Measurements from ENCODE around the gene CLIP3.
A peak's percentile ranks its signal among the peaks of the same experiment; 100 is the strongest.

Gene CLIP3

GRCh38 chr19:36009220-36009619 is 23.5 kb downstream of the CLIP3 start:
- H2AFZ ChIP-seq (ENCODE audit: insufficient read depth, low read length, poor library complexity) = peak overlapping the region; percentile 64
- H4K91ac ChIP-seq (ENCODE audit: low read depth, low read length) = peak overlapping the region; percentile 87
- no peak overlapping the region for H3K23ac ChIP-seq (ENCODE audit: low read length)
- H3K4me2 ChIP-seq (ENCODE audit: low read length) = peak overlapping the region; percentile 88
- H3K27me3 ChIP-seq (ENCODE audit: insufficient read depth, low read length) = no peaks in the 10 kb centered on the region
- peaks cover 0 to 6% of the 10 kb centered on the region in 2 experiments for H3K36me3 ChIP-seq (ENCODE audit: control insufficient read depth in 1 of 2, insufficient read depth in 2 of 2, low read length in 2 of 2)
- H3K4me1 ChIP-seq (ENCODE audit: control insufficient read depth in 1 of 2, insufficient read depth in 2 of 2, low read length in 2 of 2) = peaks cover 18 to 20% of the 10 kb centered on the region in 2 experiments
- H2BK12ac ChIP-seq (ENCODE audit: low read length) = no peak overlapping the region
- peak overlapping the region; percentile 55 for H4K12ac ChIP-seq (ENCODE audit: low read depth, low read length)
- H3K79me1 ChIP-seq (ENCODE audit: low read length) = peaks cover 10% of the 10 kb centered on the region
- no peak overlapping the region for H3K4ac ChIP-seq (ENCODE audit: low read depth, low read length)
- no peak overlapping the region for H2BK120ac ChIP-seq (ENCODE audit: insufficient read depth, low read length, poor library complexity)
- peak; percentile 62 to 81 for DNase-seq
- H4K8ac ChIP-seq (ENCODE audit: low read depth, low read length) = peak overlapping the region; percentile 90
- WGBS (ENCODE audit: extremely low coverage, insufficient coverage, insufficient read length) = no CpG with 5 or more reads among the region's 50 CpGs
- H3K18ac ChIP-seq (ENCODE audit: low read length) = peak overlapping the region; percentile 81
- peaks cover 8% of the 10 kb centered on the region for H3K79me2 ChIP-seq (ENCODE audit: control insufficient read depth, insufficient read depth, low read length, poor library complexity)
- H3K4me3 ChIP-seq (ENCODE audit: low read depth, low read length) = peak overlapping the region; percentile 62
- no peaks in the 10 kb centered on the region for H3K9me3 ChIP-seq (ENCODE audit: insufficient read depth, low read depth, low read length)
- peak overlapping the region; percentile 66 for H3K14ac ChIP-seq (ENCODE audit: low read length)
- peak overlapping the region; percentile 77 for H3K9ac ChIP-seq (ENCODE audit: low read length)
- peak overlapping the region; percentile 54 for H2BK5ac ChIP-seq (ENCODE audit: low read depth, low read length, poor library complexity)
- no peak overlapping the region for H2AK5ac ChIP-seq (ENCODE audit: low read length)
- peak overlapping the region; percentile 49 for H3K27ac ChIP-seq (ENCODE audit: low read depth, low read length)

- Histone ChIP-seq H3K4ac (ENCODE audit: low read depth, low read length) (peak within 1 kb of the TSS; percentile 4), H4K12ac (ENCODE audit: low read depth, low read length) (peak within 1 kb of the TSS; percentile 55), H2BK12ac (ENCODE audit: low read length) (peak within 1 kb of the TSS; percentile 1), H3K27me3 (ENCODE audit: insufficient read depth, low read length) (no peaks in the 10 kb centered on the region), H3K79me2 (ENCODE audit: control insufficient read depth, insufficient read depth, low read length, poor library complexity) (peaks cover 8% of the 10 kb centered on the region), H3K14ac (ENCODE audit: low read length) (peak within 1 kb of the TSS; percentile 95), H2BK120ac (ENCODE audit: insufficient read depth, low read length, poor library complexity) (peak within 1 kb of the TSS; percentile 28), H4K8ac (ENCODE audit: low read depth, low read length) (peak within 1 kb of the TSS; percentile 95), H3K27ac (ENCODE audit: low read depth, low read length) (peak within 1 kb of the TSS; percentile 49), H2BK5ac (ENCODE audit: low read depth, low read length, poor library complexity) (peak within 1 kb of the TSS; percentile 78), H3K4me1 (ENCODE audit: control insufficient read depth in 1 of 2, insufficient read depth in 2 of 2, low read length in 2 of 2) (peaks cover 15 to 18% of the 10 kb centered on the region in 2 experiments), H3K18ac (ENCODE audit: low read length) (peak within 1 kb of the TSS; percentile 81), H3K79me1 (ENCODE audit: low read length) (peaks cover 10% of the 10 kb centered on the region), H3K36me3 (ENCODE audit: control insufficient read depth in 1 of 2, insufficient read depth in 2 of 2, low read length in 2 of 2) (peaks cover 2 to 8% of the 10 kb centered on the region in 2 experiments), H3K4me3 (ENCODE audit: low read depth, low read length) (peak within 1 kb of the TSS; percentile 62), H3K4me2 (ENCODE audit: low read length) (peak within 1 kb of the TSS; percentile 88), H3K9ac (ENCODE audit: low read length) (peak within 1 kb of the TSS; percentile 77), H3K23ac (ENCODE audit: low read length) (no peak within 1 kb of the TSS), H2AK5ac (ENCODE audit: low read length) (peak within 1 kb of the TSS; percentile 44), H3K9me3 (ENCODE audit: insufficient read depth, low read depth, low read length) (no peaks in the 10 kb centered on the region), H4K91ac (ENCODE audit: low read depth, low read length) (peak within 1 kb of the TSS; percentile 87), H2AFZ (ENCODE audit: insufficient read depth, low read length, poor library complexity) (peak within 1 kb of the TSS; percentile 88)
- WGBS (ENCODE audit: extremely low coverage, insufficient coverage, insufficient read length) = no CpG with 5 or more reads among the region's 19 CpGs
- peak; percentile 83 to 88 for DNase-seq
Measured at GRCh38 chr19:36008336-36008978, 24.2 kb downstream of the CLIP3 start, which contains the start of gene SYNE4. TSS of gene SYNE4 (minus strand) at chr19:36008813. CDS start at chr19:36008681, 132 bp downstream.

GRCh38 chr19:36006955-36007354 is 25.7 kb downstream of the CLIP3 start:
- Histone ChIP-seq H3K18ac (ENCODE audit: low read length) (no peak overlapping the region), H2BK120ac (ENCODE audit: insufficient read depth, low read length, poor library complexity) (no peak overlapping the region), H3K36me3 (ENCODE audit: control insufficient read depth in 1 of 2, insufficient read depth in 2 of 2, low read length in 2 of 2) (peaks cover 2 to 8% of the 10 kb centered on the region in 2 experiments), H3K4ac (ENCODE audit: low read depth, low read length) (no peak overlapping the region), H3K9ac (ENCODE audit: low read length) (no peak overlapping the region), H3K23ac (ENCODE audit: low read length) (no peak overlapping the region), H2BK5ac (ENCODE audit: low read depth, low read length, poor library complexity) (no peak overlapping the region), H3K4me3 (ENCODE audit: low read depth, low read length) (no peak overlapping the region), H2AFZ (ENCODE audit: insufficient read depth, low read length, poor library complexity) (no peak overlapping the region), H3K79me2 (ENCODE audit: control insufficient read depth, insufficient read depth, low read length, poor library complexity) (peaks cover 8% of the 10 kb centered on the region), H3K27ac (ENCODE audit: low read depth, low read length) (no peak overlapping the region), H2AK5ac (ENCODE audit: low read length) (no peak overlapping the region), H4K91ac (ENCODE audit: low read depth, low read length) (no peak overlapping the region), H3K4me2 (ENCODE audit: low read length) (no peak overlapping the region), H4K12ac (ENCODE audit: low read depth, low read length) (no peak overlapping the region), H4K8ac (ENCODE audit: low read depth, low read length) (no peak overlapping the region), H2BK12ac (ENCODE audit: low read length) (no peak overlapping the region), H3K4me1 (ENCODE audit: control insufficient read depth in 1 of 2, insufficient read depth in 2 of 2, low read length in 2 of 2) (peaks cover 13 to 14% of the 10 kb centered on the region in 2 experiments), H3K14ac (ENCODE audit: low read length) (no peak overlapping the region), H3K79me1 (ENCODE audit: low read length) (peaks cover 10% of the 10 kb centered on the region), H3K9me3 (ENCODE audit: insufficient read depth, low read depth, low read length) (no peaks in the 10 kb centered on the region), H3K27me3 (ENCODE audit: insufficient read depth, low read length) (no peaks in the 10 kb centered on the region)
- no CpG with 5 or more reads among the region's 5 CpGs for WGBS (ENCODE audit: extremely low coverage, insufficient coverage, insufficient read length)
- no peak for DNase-seq

GRCh38 chr19:36003284-36003683 is 29.4 kb downstream of the CLIP3 start:
- H3K36me3 ChIP-seq (ENCODE audit: control insufficient read depth in 1 of 2, insufficient read depth in 2 of 2, low read length in 2 of 2) = peaks cover 9 to 17% of the 10 kb centered on the region in 2 experiments
- H2AK5ac ChIP-seq (ENCODE audit: low read length) = no peak overlapping the region
- H3K9ac ChIP-seq (ENCODE audit: low read length) = no peak overlapping the region
- no peaks in the 10 kb centered on the region for H3K27me3 ChIP-seq (ENCODE audit: insufficient read depth, low read length)
- no peak overlapping the region for H2BK120ac ChIP-seq (ENCODE audit: insufficient read depth, low read length, poor library complexity)
- no CpG with 5 or more reads among the region's 4 CpGs for WGBS (ENCODE audit: extremely low coverage, insufficient coverage, insufficient read length)
- H3K4me2 ChIP-seq (ENCODE audit: low read length) = no peak overlapping the region
- peaks cover 4% of the 10 kb centered on the region for H3K79me1 ChIP-seq (ENCODE audit: low read length)
- H3K4ac ChIP-seq (ENCODE audit: low read depth, low read length) = no peak overlapping the region
- H4K12ac ChIP-seq (ENCODE audit: low read depth, low read length) = no peak overlapping the region
- H2BK12ac ChIP-seq (ENCODE audit: low read length) = no peak overlapping the region
- no peak overlapping the region for H3K4me3 ChIP-seq (ENCODE audit: low read depth, low read length)
- no peak overlapping the region for H4K91ac ChIP-seq (ENCODE audit: low read depth, low read length)
- H3K18ac ChIP-seq (ENCODE audit: low read length) = no peak overlapping the region
- no peak overlapping the region for H2AFZ ChIP-seq (ENCODE audit: insufficient read depth, low read length, poor library complexity)
- no peak overlapping the region for H3K23ac ChIP-seq (ENCODE audit: low read length)
- no peaks in the 10 kb centered on the region for H3K9me3 ChIP-seq (ENCODE audit: insufficient read depth, low read depth, low read length)
- H3K79me2 ChIP-seq (ENCODE audit: control insufficient read depth, insufficient read depth, low read length, poor library complexity) = peaks cover 3% of the 10 kb centered on the region
- no peak for DNase-seq
- no peak overlapping the region for H4K8ac ChIP-seq (ENCODE audit: low read depth, low read length)
- H3K27ac ChIP-seq (ENCODE audit: low read depth, low read length) = no peak overlapping the region
- peaks cover 4% of the 10 kb centered on the region in 2 experiments for H3K4me1 ChIP-seq (ENCODE audit: control insufficient read depth in 1 of 2, insufficient read depth in 2 of 2, low read length in 2 of 2)
- no peak overlapping the region for H2BK5ac ChIP-seq (ENCODE audit: low read depth, low read length, poor library complexity)
- H3K14ac ChIP-seq (ENCODE audit: low read length) = no peak overlapping the region

All from trophoblast cell (in vitro differentiated cells and primary cell).